Endometrial microvascular endothelial cells (primary cell): ENCODE measurements around the gene SORCS3. TPM values are rescaled to one million over a fixed set of nuclear protein-coding genes. Genes with fewer than 3 reads are reported as not detected.

Experiments
- in situ Hi-C: cut with HindIII; loops from 2 replicates; pipeline ENCODE4 v1.10.0; 2017; ENCODE audit warnings: low sequenced_read_pairs, low pct_unique_long_range_greater_than_20kb; ENCODE audit errors: inconsistent ontology term
- total RNA-seq: library from RNA; depleted of rRNA; stranded (reverse); fragments of >200 nt; gene quantifications from one replicate; pipeline ENCODE4 v1.2.3, GENCODE V29; 2015; ENCODE audit errors: inconsistent ontology term

SORCS3 gene
- total RNA-seq, 1 donor from 2014 or later: not detected

DNA sequence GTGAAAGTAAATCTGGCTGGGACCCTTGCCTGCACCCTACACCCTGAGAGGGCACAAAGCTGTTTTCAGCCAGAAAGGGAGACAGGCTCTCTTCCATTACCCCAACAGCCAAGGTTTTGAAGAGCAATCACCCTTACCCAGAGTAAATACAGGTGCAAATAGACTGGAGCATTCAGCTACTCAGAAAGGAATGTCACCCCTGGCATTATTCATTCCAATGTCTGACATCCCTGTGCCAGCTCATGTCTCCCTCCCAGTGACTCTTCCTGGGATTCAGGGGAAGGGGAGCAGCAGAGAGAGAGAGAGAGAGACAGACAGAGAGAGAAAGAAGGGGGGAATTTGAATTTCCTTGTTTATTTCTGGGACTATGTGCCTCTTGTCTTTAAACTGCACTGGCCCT lies 611.8 kb downstream of the SORCS3 start:
- in situ Hi-C loops: no loop called here

DNA sequence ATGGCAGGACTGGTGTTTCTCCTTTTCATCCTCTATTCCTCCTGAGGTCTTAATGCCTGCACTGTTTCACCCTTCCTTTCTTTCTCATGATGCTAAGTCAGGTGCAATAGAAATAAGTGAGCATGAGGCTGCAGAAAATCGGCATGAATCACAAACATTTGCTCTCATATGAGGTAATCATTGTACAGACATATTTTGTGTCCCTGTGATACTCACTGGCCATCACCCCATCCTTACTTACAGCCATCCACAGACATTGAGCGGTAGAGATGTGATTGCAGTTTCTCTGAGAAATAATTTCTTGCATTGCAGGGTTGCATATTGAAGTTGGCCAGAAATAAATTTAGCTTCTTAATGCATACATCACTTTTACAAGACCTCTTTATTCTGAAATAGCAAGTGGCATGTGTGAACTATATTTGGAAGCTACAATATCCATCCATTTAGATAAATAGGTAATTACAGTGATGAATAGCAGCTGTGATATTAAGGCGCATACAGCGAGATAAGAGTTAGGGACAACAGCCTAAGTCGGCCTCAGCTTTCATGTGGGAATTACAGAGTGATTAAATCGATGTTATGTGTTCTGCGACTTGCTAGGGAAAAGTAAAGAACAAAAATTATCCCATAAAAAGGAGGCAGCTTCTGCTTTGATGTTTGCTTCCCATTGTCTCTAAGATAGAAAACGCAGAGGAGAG lies 612.6 kb downstream of the SORCS3 start:
- in situ Hi-C loops: no loop called here

DNA sequence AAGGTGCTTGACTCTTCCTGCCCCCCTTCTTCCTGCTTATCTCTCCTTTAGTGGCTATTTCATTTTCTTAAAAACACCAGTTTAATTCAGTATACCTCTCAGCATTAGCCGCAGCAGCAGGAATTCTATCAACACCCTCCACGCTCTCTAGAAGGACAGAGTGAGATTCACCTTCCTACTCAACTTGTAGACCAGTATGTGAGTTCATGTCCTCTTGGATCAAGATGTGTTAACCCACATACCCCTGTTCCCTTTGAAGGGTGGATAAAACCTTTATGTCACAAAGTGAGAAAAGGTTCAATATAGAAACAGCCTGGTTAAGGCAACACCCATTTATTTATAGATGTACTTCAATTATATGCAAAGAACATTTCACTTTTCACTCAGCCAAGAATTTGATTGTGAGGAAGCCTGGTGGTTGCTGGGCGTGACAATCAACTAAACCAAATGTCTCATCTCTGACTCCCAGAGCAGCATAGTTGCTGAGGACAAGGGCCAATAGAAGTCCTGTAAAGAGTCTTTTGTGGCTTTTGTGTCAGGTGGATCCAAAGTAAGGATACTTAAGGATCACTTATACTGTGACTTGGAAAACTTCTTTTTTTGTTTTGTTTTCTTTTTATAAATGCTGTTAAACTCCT lies 617.1 kb downstream of the SORCS3 start:
- in situ Hi-C loops: no loop called here

DNA sequence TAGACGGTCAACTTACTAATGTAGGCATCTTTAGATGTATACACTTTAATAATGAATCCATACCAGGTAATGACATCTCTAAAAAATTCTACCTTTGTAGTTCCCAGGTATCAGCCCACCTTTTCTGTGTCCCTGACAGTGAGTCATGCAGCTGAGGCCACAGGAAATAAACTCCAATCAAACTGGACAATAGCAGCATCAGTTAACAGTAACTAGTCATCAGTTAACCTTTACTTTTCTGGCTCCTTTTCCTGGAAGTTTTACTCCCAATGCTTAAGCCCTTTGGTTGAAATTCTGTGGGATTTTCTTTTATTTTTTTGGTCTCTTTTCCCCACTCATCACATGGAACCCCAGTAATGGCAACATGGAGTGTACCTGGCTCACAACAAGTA lies 617.6 kb downstream of the SORCS3 start:
- in situ Hi-C loops: no loop called here

DNA sequence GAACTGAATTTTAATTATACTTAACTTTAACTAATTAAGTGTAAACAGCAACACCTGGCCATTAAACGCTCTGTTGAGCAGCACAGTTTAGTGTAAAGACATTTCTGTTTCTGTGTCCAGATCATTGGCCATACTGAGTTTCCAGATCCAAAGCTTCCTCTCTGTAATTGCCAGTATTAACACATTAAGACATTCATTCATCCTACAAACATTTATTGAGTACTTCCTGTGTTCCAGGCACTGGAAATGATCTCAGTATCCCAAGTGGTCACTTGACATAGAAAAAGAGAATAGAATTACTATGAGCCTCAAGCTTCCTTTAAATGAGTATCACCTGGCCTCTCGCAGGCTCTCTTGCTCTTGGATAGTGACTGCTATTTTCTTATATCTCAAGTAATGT lies 618.1 kb downstream of the SORCS3 start:
- in situ Hi-C loops: no loop called here

DNA sequence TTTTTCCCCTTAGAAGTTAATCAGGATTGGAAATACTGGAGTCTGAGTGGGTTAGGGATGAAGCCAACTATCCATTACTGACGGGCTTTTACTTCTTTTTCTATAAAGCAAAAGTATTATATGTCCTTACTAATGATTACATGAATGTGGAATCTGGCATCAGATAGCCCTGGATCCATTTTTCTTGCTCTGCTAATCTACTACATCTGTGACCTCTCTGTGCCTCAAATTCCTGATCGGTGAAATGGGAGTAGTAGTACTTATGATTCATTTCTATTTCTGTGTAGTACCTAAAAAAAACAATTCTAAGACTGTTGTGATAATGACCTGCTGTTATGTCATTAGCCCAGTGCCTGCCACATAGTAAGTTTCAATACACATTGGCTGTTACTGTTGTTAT lies 621.6 kb downstream of the SORCS3 start:
- in situ Hi-C loops: no loop called here

DNA sequence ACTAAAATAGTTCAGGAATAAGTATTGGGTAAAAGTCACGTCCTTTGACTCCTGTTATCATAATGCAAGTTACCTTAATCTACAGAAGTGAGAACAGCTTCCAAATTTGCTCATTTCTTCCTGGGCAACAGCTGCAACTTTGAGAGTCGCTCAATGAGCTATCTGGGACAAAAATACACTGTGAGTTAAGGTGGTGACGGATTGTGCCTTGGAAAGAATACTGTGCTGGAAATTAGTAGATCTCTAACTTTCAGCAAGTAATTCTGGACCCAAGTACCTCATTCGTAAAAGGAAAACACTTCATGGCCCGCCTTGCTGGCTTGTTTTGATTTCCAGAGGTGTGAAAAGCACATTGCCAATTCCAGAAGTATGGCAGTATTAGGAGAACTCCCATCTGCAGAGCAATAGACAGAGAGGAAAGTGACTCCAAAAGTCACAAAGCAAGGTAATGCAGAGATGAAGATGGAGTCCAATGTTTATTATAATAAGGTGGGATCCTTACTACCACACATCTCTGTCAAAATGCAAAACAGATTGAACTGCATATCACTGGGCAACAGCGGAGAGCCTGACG lies 626.0 kb downstream of the SORCS3 start:
- in situ Hi-C loops: no loop called here

DNA sequence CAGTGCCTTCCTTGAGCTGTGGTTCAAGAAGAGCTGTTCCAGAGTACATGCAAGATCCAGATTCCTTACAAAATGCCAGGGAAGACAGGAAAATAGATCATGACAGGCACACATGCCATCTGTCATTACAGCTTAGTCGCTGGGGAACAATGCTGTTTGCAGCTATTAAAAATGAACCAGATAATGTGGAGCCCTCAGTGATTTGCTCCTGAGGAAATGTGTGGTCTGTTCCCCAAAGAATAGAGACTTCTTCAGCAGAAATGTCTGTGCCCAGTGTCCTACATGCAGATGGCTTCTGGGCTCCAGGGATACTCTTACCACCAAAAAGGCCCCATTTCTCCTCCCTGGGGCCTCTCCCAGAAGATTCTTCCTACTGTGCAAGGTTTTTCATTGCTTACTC lies 627.9 kb downstream of the SORCS3 start:
- in situ Hi-C loops: no loop called here

DNA sequence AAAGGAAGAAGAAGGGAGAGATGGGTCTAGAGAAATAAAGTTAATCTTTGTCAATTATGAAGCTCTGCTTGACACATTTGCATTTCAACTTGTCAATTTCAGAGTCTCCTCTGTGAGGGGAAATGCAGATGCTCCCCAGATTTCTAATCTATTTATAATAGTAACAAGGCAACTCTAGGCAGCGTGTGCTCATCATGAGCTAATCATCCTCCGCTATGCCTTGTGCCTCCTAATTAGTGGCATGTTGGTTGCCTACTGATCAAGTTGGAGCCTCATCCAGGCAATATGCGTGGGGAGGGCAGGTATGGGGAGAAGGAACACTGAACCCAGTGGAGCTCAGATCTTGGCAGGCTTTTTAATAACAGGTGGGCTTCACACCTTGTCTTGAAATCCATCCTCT lies 628.6 kb downstream of the SORCS3 start:
- in situ Hi-C loops: no loop called here

DNA sequence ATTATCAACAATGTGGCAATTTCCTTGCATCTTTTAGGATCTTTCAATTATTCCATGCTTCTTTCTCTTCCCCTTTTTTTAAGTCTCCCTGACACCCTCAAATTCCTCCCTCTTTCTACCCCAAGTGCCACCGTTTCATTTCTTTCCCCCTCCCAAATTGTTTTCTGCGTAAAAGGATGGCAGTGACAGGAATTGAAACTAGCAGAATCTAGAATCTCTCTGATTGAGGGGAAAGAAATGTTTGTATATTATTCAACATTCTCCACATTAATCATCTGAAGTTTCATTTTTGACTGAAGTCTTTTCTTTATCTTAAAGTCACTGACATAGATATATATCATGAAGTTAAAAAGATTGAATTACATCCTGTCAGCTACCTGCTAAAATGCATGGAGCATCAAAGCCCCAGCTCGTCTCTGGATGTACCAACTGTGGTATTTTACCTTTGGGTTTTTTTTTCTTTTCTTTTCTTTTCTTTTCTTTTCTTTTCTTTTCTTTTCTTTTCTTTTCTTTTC lies 633.5 kb downstream of the SORCS3 start:
- in situ Hi-C loops: no loop called here

DNA sequence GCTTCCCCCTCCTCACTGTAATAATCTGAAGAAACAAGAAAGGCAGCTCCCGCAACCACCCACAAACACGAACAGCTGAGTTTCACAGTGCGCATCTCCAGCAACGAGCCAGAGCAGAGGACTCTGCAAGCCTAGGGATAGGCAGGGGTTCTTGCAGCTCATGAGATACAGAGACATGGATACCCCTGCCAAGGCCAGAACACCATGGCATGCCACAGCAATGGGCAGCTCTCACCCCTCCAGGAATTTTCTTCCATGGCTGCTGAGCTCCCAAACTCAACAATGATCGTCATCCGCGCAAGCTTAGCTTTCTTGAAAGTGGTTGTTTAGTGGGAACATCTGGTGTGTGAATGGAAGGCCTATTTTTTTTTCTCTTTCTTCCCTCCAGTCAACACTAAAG lies 637.3 kb downstream of the SORCS3 start:
- in situ Hi-C loops: no loop called here

DNA sequence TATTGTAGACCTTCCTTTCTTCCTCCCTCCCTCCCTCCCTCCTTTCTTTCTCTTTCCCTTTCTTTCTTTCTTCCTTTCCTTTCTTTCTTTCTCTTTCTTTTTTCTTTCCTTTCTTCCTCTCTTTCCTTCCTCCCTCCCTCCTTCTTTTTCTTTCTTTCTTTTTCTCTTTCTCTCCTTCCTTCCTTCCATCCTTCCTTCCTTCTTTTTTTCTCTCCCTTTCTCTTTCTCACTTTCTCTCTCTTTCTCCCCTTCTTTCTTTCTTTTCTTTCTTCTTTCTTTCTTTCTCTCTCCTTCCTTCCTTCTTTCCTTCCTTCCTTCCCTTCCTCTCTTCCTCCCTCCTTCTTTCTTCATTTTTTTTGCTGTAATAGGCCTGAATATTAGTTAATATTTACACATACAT lies 638.0 kb downstream of the SORCS3 start:
- in situ Hi-C loops: no loop called here

DNA sequence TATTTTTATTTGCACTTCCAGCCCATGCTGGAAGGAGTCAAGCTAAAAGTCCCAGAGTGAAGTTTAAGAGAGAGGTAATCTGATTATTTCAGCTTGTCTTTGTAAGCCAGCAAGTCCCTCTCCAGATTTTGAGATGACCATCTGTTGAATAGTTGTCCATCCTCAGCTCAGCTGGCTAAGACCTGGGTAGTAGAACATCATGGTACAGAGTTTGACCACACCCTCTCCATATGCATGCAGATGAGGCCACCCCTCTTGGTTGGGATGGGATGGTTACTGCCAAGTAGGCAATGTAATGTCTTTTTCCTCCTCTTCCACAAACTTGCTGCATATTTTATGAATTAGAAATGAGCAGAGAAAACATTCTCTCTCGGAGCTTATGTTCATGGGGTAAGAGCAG lies 639.8 kb downstream of the SORCS3 start:
- in situ Hi-C loops: no loop called here

DNA sequence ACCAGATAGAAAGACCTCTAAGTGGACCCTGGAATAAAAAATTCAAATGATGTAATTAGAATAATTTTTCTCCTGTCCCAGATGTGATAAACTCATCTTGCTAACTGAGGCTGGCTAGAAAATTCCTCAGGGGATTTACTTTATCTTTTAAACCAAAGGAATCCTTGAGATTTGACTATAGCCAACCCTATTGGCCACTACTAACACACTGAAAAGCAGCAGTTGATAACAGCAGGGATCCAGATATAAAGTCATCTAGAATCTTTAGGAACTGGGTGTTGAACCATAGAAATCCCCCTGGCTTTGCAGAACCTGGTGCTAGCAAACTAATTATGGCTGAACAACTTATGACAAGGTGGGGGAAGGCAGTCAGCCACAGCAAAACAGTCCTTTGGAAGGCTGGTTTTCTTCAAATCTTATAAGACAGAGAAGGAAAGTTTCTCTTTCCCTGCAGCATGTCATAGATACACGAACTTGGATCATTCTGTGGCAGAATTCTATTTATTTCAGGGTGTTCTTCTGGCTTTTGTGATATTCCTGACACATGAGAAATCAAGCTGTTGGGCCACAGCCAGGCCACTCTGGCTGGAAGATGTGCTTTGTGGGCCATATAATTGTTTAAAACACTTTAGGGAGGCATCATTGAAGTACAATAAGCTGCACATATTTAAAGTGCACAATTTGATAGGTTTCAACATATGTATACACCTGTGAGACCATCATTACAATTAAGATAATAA lies 643.6 kb downstream of the SORCS3 start:
- in situ Hi-C loops: no loop called here

DNA sequence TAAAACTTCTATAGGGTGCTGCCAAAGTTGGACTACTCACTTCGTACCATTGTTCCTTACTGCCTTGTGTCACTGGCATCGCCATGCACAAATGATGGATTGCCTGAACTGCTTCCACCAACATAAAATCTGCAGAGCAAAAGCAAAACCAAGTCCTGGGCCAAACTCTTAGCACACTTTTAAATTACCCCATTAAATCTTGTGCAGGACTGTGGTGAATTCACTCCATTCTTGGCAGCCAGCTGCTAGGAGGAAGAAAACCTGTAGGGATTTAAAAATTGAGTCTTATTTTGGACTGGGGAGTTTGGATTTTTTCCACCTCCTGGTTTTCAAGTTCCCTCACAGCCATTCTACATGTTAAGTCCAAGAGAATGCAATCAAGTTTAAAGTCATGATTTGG lies 646.9 kb downstream of the SORCS3 start:
- in situ Hi-C loops: no loop called here

DNA sequence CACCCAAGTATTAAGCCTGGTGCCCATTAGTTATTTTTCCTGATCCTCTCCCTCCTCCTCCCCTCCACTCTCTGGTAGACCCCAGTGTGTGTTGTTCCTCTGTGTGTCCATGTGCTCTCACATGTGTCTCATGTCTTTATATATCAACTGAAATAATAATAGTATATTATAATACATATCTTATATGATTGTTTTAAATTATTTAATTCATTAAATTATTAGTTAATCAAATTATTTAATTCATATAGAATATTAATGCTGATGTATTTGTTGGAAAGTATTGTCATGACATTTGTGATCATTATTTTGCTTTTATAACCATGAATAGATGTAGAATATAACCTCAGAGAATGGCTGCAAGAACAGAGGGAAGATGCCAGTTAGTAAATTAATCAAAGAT lies 647.5 kb downstream of the SORCS3 start:
- in situ Hi-C loops: no loop called here

DNA sequence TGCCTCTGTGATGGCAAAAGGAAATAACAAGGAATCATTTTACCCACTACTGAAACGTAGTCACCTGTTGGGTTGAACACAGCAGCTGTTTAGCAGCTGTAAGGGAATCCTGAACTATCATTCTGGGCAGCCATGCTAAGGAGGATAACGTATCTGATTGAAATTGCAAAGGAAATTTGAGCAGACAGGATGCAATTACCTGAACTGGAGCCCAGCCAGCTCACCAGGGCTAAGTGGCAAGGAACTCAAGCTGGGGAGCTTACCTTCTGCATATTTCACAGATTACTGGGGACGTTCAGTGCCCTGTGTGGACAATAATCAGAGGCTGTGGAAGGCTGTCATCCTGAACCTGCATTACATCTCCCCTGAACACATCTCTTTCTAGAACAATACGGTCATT lies 650.5 kb downstream of the SORCS3 start:
- in situ Hi-C loops: no loop called here

DNA sequence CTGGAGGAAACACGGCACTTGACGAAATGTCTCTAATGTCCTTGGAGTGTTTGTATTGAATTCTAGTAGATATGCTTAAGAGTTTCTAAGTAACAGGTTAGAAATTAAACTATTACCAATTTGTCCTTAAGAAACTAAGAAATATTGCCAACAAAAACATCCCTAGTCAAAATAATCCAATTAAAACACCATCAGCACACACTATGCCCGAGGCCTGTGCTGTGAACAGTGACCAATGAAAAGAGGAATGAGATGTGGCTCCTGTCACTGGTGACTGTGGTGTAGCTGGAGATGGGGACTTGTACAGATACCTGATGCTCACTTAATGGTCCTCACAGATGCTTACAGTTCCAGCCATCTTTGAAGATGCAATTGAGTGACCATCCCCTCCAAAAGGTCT lies 651.1 kb downstream of the SORCS3 start:
- in situ Hi-C loops: no loop called here
